ENCODE results near the gene OR10S1. TPM values are rescaled to one million over a fixed set of nuclear protein-coding genes. Genes with fewer than 3 reads are reported as not detected.
"Not testable (repeated sequence)": the region's sequence is repeated elsewhere in the genome, so short reads cannot be mapped to it uniquely, and the experiment has no call there.

The OR10S1 gene, protein sequence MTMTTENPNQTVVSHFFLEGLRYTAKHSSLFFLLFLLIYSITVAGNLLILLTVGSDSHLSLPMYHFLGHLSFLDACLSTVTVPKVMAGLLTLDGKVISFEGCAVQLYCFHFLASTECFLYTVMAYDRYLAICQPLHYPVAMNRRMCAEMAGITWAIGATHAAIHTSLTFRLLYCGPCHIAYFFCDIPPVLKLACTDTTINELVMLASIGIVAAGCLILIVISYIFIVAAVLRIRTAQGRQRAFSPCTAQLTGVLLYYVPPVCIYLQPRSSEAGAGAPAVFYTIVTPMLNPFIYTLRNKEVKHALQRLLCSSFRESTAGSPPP
- not detected in 2 replicates for total RNA-seq (2014; rRNA removed; shearing (Covaris generic))
- not detected in 2 replicates for polyA plus RNA-seq (2015; cell fraction: cytosol; rRNA removed)
- polyA plus RNA-seq (2015; cell fraction: nucleus; rRNA removed) = not detected in 2 replicates

DNA sequence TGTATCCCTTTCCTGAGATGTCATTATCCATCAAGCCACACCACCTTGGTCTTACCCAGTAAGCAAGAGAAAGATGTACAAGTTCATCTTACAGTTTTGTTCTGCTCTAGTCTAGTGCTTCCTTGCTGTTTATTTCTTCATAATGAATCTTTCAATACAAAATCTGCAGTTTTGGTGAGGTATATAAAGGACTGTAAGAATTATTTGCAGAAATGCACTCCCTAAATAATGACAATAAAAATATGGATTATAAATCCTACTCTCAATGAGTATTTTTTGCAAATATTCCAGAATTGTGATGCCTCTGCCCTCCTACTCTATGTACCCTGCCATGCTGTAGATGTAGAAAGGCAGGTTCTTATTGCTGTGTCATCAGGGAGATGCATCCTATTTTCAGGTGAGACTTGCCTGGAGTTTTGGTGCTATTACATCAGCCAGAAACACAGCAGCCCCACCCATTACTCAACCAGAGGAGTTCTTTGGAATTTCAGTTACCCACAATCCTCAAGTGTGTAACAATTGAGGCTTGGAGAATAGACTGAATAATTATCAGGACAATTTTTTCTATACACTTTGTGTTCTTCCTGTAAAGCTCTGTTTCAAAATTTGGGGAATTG lies at the start of gene OR10S1:
TSS of gene OR10S1 (minus strand) at position 51 of the 617 bp plus-strand sequence. CDS start 117 bp downstream, outside the sequence.
- no peak for DNase-seq (ENCODE audit: low read depth)

DNA sequence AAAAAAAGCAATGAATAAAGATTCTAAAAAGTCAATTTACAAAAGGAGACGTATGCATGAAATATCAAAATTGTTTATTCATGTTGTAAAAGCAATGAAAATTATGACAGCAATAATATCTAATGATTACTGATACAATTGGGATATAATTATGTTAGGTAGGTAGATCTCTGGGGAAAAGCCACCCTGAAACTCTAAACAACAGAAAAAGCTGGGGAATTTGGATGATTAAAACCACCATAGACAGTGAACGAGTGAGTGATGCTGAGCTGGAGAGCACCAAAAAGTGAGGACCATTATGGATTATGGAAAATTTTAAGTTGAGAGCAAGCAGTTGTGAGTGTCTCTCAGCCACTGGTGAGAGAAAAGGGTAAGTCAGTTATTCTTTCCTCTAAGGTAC lies 48.9 kb upstream of the OR10S1 start, which contains the start of gene OR10G8:
TSS of gene OR10G8 (plus strand) at position 301 of the 400 bp plus-strand sequence. CDS start 2,825 bp downstream, outside the sequence.
- DNase-seq (ENCODE audit: low read depth) = no peak

DNA sequence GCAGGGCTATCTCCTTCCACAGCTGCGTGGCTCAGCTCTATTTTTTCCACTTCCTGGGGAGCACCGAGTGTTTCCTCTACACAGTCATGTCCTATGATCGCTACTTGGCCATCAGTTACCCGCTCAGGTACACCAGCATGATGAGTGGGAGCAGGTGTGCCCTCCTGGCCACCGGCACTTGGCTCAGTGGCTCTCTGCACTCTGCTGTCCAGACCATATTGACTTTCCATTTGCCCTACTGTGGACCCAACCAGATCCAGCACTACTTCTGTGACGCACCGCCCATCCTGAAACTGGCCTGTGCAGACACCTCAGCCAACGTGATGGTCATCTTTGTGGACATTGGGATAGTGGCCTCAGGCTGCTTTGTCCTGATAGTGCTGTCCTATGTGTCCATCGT lies 38.3 kb upstream of the OR10S1 start:
- not testable (repeated sequence) for DNase-seq (ENCODE audit: low read depth)

DNA sequence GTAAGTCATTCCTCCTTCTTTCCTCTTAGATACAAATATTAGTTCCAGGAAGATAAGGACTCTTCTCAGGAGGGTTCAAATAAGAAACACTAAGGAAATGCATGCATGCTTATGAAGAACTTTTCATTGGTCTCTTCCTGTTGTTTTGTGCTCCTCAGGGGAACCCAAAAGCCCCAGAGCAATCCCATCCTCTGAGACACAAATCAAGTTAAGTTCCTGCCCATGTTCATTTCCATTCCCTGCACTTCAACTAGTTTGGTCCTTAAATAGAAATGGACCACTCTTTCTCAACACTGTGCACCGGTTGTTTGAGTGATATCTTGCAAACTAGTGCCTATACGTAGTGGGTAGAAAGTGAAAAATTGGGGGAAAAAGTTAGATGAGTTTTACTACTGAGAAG lies 35.1 kb upstream of the OR10S1 start, which contains the start of gene OR10G4:
TSS of gene OR10G4 (plus strand) at position 301 of the 400 bp plus-strand sequence. CDS start 2,578 bp downstream, outside the sequence.
- no peak for DNase-seq (ENCODE audit: low read depth)

DNA sequence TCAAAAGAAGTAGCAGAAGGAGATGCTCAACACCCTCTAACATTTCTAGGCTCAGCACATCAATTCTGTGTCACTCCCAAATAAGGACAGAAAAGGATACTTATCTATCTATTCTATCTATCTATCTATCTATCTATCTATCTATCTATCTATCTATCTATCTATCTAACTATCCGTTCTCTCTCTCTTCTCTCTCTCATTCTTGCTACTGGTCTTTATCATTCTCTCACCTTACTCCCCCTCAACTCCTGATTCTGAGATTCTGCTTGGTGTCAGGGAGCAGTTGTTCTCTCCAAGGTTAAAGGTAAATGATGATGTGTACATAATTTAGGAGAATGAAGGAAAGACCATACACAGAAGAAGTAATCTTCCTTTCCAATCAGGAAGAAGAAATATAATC lies 17.5 kb upstream of the OR10S1 start, which contains the start of gene OR10G6:
TSS of gene OR10G6 (minus strand) at position 43 of the 400 bp plus-strand sequence. CDS start at position 43, 0 bp downstream.
- DNase-seq (ENCODE audit: low read depth) = no peak

DNA sequence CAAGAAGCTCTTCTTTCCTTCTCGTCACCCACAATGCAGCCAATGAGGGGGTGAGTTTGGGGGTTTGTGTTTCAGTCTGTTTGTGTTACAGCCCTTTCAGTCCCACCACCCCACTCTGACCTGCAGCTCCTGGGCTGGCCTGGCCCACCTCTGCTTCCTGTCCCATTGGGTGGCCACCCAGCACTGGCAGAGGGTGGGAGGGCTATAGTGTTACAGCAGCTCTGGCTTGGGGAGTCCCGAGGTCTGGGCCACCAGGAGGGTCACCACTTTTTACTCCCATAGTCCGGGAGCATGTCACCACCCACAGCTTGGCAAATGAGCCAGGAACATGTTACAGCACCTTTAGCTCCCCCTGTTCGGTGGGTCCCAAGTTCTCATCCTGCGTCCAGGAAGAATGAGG lies 1.7 kb upstream of the OR10S1 start:
- no peak for DNase-seq (ENCODE audit: low read depth)

DNA sequence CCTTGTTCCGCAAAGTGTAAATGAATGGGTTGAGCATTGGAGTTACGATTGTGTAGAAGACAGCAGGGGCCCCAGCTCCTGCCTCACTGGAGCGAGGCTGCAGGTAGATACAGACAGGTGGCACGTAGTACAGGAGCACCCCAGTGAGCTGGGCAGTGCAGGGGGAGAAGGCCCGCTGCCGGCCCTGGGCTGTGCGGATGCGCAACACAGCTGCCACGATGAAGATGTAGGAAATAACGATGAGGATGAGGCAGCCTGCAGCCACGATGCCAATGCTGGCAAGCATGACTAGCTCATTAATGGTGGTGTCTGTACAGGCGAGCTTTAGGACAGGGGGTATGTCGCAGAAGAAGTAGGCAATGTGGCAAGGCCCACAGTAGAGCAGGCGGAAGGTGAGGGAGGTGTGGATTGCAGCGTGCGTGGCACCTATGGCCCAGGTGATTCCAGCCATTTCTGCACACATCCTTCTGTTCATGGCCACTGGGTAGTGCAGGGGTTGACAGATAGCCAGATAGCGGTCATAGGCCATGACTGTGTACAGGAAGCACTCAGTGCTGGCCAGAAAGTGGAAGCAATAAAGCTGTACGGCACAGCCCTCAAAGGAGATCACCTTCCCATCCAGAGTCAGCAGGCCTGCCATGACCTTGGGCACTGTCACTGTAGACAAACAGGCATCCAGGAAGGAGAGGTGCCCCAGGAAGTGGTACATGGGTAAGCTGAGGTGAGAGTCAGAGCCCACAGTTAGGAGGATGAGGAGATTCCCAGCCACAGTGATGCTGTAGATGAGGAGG lies 616 bp downstream of the OR10S1 start:
- no peak for DNase-seq (ENCODE audit: low read depth)

DNA sequence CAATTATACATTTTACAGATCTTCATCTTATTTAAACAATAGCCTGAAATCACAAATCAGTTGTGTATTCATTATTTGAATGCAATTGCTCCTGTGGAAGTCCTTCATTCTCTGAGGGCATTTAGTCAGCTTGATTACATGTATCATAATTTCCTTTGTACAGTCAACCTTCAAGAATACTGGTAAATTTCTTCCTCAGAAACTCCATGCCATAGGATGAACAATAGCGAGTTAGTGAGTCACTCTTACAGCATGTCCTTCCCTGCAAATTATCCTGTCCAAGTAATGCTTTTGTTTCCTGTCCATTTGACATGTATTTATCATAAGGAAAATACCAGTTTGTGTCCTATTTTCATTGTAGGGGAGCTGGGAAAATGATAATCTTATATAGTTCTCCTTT lies 3.8 kb downstream of the OR10S1 start:
- DNase-seq (ENCODE audit: low read depth) = peak; percentile 92

DNA sequence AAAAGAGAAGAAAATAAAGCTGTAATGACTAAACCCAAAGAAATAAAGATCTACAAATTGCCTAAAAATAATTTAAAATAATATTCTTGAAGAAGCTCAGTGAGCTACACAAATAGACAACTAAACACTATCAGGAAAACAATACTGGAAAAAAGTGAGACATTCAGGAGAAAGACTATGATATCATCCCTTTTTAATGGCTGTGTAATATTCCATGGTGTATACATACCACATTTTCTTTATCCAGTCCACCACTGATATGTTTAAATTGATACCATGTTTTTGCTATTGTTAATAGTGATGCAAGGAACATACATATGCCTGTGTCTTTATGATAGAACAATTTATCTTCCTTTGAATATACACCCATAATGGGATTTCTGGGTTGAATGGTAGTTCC lies 20.8 kb downstream of the OR10S1 start:
- no peak for DNase-seq (ENCODE audit: low read depth)

DNA sequence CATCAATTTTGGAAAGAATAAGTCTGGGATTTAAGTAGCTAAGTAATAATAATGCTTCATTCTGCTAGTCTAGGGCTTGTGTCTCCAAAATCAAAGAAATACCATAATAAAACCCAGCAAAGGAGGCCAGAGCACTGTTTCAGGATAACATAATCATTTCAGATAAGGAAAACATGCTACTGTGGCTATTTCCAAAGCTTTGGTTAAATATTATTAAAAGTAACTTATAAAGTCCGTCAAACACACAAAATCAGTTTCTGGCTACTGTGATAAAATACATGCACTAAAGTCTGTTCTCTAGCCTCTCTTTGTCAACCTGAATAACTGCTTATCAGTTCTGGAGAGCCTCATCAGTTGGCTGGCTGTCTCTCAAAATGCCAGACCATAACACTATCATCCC lies 32.4 kb downstream of the OR10S1 start:
- DNase-seq (ENCODE audit: low read depth) = no peak

DNA sequence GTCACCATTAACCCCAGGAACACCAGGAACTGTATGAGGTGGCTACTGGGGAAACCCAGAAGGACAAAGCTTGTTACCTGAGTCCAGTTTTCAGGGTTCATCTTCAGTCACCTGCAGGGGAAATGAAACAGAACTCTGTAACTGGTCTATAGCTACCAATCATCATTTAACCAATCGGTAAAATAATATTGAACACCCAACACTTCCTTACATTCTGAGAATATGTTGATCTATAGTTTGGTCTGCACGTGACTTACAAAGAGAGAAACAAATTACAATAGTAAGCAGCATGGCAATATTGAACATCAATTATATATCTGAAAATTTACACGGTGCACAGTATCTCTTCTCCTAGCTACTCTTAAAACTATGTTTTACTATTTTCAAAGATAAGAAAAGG lies 33.8 kb downstream of the OR10S1 start, which contains the start of gene OR6T1:
TSS of gene OR6T1 (minus strand) at position 101 of the 400 bp plus-strand sequence. CDS start at position 101, 0 bp downstream.
- DNase-seq (ENCODE audit: low read depth) = no peak

DNA sequence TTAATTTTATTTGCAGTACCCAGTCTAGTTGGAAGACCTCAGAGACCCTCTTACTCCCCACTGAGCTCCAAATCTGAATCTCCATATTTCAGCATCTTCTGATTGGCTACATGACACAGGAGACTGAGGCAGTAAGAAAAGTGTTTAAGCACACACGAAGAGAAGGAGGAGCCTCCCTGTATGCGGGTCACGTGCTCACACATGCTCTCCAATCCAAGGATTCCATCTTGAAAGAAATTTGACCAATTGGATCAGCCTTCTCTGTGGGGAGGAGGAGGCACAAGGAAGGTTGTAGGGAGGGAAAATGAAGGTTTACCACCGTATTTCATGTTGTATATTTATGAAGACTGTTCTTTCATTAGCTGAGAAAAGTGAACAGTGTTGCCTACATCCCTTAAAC lies 35.2 kb downstream of the OR10S1 start:
- no peak for DNase-seq (ENCODE audit: low read depth)

DNA sequence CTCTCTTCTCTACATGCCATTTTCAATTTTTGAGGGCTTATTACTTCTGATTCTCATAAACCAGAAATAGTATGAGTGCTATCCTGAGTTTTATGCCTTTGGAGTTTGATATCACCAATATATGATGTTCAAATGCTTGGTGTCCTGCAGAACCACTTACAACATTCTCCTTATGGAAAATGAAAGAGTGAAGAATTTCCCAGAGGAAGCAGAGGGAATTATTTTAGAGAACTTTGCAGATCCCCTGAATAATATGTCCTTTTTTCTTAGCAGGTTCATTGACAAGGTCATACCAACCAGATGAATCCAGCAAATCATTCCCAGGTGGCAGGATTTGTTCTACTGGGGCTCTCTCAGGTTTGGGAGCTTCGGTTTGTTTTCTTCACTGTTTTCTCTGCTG lies 38.3 kb downstream of the OR10S1 start, which contains the start of gene OR4D5:
TSS of gene OR4D5 (plus strand) at position 301 of the 400 bp plus-strand sequence. CDS start at position 301, 0 bp downstream.
- DNase-seq (ENCODE audit: low read depth) = no peak

Other genes with a start within 250 kb of the OR10S1 start
- 9.7 and 11.3 TPM in 2 replicates for gene ZNF202, start 236.1 kb downstream of the OR10S1 start, total RNA-seq (2014; rRNA removed; shearing (Covaris generic))
- not detected in 2 replicates for gene OR6X1, start 223.3 kb downstream of the OR10S1 start, total RNA-seq (2014; rRNA removed; shearing (Covaris generic))
- gene OR6M1, start 171.4 kb downstream of the OR10S1 start, total RNA-seq (2014; rRNA removed; shearing (Covaris generic)) = not detected in 2 replicates
- not detected in 2 replicates for gene TMEM225, start 92.1 kb downstream of the OR10S1 start, total RNA-seq (2014; rRNA removed; shearing (Covaris generic))
- gene OR8D4, start 75.6 kb downstream of the OR10S1 start, total RNA-seq (2014; rRNA removed; shearing (Covaris generic)) = not detected in 2 replicates
- gene OR4D5, start 38.2 kb downstream of the OR10S1 start, total RNA-seq (2014; rRNA removed; shearing (Covaris generic)) = not detected in 2 replicates
- not detected in 2 replicates for gene OR6T1, start 33.9 kb downstream of the OR10S1 start, total RNA-seq (2014; rRNA removed; shearing (Covaris generic))
- not detected in 2 replicates for gene OR10G6, start 17.4 kb upstream of the OR10S1 start, total RNA-seq (2014; rRNA removed; shearing (Covaris generic))
- gene OR10G4, start 35.2 kb upstream of the OR10S1 start, total RNA-seq (2014; rRNA removed; shearing (Covaris generic)) = not detected in 2 replicates
- not detected in 2 replicates for gene OR10G9, start 45.2 kb upstream of the OR10S1 start, total RNA-seq (2014; rRNA removed; shearing (Covaris generic))
- not detected in 2 replicates for gene OR10G8, start 49.0 kb upstream of the OR10S1 start, total RNA-seq (2014; rRNA removed; shearing (Covaris generic))
- not detected in 2 replicates for gene OR10G7, start 63.5 kb upstream of the OR10S1 start, total RNA-seq (2014; rRNA removed; shearing (Covaris generic))
- gene VWA5A, start 137.7 kb upstream of the OR10S1 start, total RNA-seq (2014; rRNA removed; shearing (Covaris generic)) = 0.70 and 1.4 TPM in 2 replicates
- gene OR10D3, start 205.6 kb upstream of the OR10S1 start, total RNA-seq (2014; rRNA removed; shearing (Covaris generic)) = not detected in 2 replicates